DMS114 treated with DMSO at 0.1 percent for 48 hours (cell line): Measurements from ENCODE around the gene SLITRK1.

ENCODE experiments used
- DNase-seq: peaks from one replicate; lab custom pipeline; 2025; ENCODE audit not compliant: unreplicated experiment; lab: John Stamatoyannopoulos, UW

The SLITRK1 gene, protein sequence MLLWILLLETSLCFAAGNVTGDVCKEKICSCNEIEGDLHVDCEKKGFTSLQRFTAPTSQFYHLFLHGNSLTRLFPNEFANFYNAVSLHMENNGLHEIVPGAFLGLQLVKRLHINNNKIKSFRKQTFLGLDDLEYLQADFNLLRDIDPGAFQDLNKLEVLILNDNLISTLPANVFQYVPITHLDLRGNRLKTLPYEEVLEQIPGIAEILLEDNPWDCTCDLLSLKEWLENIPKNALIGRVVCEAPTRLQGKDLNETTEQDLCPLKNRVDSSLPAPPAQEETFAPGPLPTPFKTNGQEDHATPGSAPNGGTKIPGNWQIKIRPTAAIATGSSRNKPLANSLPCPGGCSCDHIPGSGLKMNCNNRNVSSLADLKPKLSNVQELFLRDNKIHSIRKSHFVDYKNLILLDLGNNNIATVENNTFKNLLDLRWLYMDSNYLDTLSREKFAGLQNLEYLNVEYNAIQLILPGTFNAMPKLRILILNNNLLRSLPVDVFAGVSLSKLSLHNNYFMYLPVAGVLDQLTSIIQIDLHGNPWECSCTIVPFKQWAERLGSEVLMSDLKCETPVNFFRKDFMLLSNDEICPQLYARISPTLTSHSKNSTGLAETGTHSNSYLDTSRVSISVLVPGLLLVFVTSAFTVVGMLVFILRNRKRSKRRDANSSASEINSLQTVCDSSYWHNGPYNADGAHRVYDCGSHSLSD

GRCh38 chr13:83881917-83882605 lies at the start of gene SLITRK1:
Gene SLITRK1, minus strand, starts transcription at chr13:83882474. Its CDS starts 967 bp downstream, at chr13:83881507.
- DNase-seq: peak; percentile 10

GRCh38 chr13:83929157-83929556 lies 46.9 kb upstream of the SLITRK1 start:
- no peak for DNase-seq

DNA sequence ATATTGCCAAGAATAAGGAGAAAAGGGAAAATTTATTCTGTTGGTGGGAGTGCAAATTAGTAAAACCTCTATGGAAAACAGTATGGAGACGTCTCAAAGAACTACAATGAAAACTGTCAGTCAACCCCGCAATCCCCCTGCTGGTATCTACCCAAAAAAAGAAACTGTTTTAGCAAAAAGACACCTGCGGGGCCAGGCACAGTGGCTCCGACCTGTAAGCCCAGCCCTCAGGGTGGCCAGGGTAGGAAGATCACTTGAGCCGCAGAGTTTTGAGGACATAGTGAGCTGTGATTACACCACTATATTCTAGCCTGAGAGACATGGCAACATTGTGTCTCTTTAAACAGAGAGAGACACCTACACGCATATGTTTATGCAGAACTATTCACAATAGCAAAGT lies 37.5 kb upstream of the SLITRK1 start:
- DNase-seq: no peak

- no peak for DNase-seq
These were observed 32.1 kb upstream of the SLITRK1 start for GRCh38 chr13:83914368-83914767.

DNA sequence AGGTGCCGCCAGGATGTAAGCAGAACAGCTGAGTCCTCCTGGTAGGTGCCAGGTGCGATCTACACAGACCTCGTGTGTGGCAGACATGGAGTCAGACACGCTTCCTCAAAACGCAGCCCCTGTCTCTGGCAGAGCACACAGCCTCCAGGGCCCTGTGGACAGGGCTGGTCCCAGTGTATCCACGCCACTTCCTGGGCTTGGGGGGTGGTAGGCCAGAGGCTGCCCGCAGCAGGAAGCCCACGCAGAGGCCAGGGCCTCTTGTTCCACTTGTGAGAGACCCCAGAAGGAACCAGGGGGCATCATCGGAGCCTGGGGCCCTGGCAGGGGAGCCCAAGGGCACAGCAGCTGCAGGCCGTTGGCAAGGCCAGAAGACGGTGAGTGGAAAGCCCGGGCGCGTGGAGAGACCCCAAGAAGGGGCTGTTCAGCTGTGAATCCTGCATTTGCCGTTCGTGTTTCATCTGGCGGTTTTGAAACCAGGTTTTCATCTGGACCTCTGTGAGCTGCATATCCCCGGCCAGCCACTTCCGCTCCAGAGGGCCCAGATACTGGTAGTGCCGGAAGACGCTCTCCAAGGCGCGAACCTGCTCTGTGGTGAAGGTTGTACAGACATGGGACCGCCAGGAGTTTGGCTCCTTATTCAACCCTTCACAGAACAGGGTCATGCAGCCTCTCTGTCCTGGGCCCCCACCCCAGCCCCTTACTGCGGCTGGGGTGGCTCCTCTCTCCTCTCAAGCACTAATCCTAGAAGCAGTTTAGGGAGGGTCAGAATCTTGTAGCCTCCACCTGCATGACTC lies 25.1 kb upstream of the SLITRK1 start:
- DNase-seq: no peak

DNA sequence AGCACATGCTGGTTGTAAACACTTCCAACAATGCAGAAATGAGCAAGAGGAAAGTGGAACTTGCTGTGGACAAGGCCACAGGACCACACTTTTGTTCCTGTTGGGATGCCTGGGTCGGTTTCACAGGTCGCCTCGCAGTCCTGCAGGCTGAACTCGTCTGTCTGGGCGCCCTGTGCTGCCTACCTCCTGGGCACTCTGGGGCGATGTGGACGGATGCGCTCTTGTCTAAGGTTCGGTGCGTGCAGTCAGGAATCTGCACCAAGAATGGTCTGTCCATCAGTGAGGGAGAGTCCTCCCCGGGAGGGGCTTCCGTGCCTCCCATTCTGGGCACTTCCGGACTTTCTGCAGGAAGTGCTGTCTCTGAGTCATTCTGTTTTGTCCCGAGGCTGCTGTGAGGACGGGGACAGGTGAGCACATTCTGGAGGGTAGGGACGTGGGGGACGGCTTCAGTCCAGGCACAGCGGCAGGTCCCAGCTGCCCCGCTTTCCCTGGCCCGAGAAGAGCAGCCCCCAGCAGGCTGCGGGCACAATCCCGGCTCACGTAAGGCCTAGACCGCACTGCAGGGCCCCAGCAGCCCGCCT lies 24.1 kb upstream of the SLITRK1 start:
- no peak for DNase-seq

GRCh38 chr13:83905641-83906040 lies 23.4 kb upstream of the SLITRK1 start:
- no peak for DNase-seq

GRCh38 chr13:83895994-83896580 lies 13.8 kb upstream of the SLITRK1 start:
- no peak for DNase-seq

- no peak for DNase-seq
These were observed 8.1 kb upstream of the SLITRK1 start for GRCh38 chr13:83890358-83890757.

DNA sequence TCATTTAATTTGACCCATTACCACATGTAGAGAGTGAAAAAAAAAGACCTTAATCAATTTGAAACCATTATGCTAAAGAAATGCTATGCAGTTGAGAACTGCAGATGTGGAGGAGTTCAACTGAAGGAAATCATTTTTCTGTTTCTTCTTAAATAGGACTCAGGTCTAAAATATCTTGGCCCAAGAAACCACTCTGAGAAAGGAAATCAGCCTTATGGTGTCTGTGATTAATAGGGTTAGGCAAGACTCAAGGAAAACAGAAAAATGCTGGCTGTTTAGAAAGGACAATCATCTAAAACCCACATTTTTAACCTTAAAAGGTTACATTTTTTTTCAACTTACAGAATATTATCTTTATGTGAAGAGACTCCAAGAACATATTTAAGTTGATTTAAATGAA lies 1.9 kb upstream of the SLITRK1 start:
- no peak for DNase-seq

DNA sequence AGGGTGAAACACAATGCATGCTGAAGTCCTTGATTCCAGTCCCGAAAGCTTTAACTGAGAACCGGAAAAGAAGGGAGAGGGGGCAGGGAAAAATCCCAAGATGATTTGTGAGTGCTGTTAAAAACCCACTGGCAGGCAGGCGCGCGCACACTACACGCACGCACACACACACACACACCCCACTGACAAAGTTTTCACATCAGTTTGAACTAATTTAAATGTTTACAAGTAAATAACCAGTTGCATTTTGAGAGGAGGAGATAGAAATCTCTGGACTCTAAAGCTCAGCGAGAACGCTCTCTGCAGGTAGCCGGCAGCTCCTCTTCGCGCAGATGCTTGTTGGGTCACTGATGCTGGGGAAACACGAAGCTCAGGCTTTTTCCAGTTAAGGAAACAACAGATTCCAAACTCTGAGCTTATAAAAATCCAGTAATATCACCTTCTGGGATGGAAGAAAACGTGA lies 818 bp upstream of the SLITRK1 start:
- no peak for DNase-seq

GRCh38 chr13:83882606-83882959 lies 309 bp upstream of the SLITRK1 start:
- no peak for DNase-seq

GRCh38 chr13:83881140-83881684 lies 1.1 kb downstream of the SLITRK1 start:
- DNase-seq: no peak

- no peak for DNase-seq
These were observed 1.8 kb downstream of the SLITRK1 start for GRCh38 chr13:83880275-83881139.

DNA sequence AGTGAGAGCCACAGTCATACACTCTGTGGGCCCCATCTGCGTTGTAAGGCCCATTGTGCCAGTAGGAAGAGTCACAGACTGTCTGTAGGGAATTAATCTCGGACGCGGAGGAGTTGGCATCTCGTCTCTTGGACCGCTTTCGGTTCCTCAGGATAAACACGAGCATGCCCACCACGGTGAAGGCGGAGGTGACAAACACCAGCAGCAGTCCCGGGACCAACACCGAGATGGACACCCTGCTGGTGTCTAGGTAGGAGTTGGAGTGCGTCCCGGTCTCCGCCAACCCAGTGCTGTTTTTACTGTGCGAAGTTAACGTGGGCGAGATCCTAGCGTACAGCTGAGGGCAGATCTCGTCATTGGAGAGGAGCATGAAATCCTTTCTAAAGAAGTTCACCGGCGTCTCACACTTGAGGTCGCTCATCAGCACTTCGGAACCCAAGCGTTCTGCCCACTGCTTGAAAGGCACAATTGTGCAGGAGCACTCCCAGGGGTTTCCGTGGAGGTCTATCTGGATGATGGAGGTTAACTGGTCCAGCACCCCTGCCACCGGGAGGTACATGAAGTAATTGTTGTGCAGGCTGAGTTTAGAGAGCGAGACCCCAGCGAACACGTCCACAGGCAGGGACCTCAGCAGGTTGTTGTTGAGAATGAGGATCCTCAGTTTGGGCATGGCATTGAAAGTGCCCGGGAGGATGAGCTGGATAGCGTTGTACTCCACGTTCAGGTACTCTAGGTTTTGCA lies 2.7 kb downstream of the SLITRK1 start:
- DNase-seq: no peak

DNA sequence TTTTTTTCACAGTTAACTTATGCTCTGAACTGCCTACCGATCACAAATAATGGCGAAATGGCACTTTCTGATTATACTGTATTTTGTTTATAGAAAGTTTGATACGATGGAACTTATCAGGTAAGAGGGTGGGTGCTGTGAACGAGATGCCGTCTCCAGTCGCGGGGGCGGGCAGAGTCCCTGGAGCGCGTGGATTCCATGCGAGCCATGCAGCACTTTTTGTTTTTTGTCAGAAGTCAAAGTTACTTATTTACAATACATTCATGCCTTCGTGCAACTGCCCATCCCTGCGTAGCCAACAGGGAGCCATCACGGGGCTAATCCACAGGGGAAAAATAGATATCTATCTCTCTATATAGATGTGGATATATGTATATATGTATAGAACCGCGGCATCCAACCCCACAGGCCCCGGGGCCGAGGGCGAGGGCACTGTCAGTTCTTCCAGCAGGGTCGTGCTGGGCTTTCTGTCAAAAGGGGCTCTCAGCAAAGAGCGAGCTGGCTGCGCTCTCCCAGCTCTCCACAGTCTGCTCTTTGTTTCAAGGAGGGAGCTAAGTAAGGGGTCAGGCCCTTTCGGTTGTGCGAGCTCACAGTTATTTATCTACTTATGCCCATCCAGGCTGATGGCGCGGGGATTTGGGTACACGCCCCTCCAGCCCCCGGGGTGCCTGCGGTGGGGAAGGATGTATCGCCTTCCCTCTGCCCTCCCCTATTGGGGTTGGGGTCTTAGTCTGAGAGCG lies 3.4 kb downstream of the SLITRK1 start:
- DNase-seq: no peak

GRCh38 chr13:83877651-83878355 lies 4.5 kb downstream of the SLITRK1 start:
- no peak for DNase-seq
